GM21825 (cell line): ENCODE results near the gene PPP2R1A.
"Not testable (repeated sequence)": the region's sequence is repeated elsewhere in the genome, so short reads cannot be mapped to it uniquely, and the experiment has no call there.

Experiments
- ATAC-seq: cut with Tn5 transposase; IDR thresholded peaks from one replicate; pipeline ENCODE4 v1.9.1; 2021; ENCODE audit warnings: mild to moderate bottlenecking, moderate library complexity; ENCODE audit not compliant: unreplicated experiment

PPP2R1A gene

DNA sequence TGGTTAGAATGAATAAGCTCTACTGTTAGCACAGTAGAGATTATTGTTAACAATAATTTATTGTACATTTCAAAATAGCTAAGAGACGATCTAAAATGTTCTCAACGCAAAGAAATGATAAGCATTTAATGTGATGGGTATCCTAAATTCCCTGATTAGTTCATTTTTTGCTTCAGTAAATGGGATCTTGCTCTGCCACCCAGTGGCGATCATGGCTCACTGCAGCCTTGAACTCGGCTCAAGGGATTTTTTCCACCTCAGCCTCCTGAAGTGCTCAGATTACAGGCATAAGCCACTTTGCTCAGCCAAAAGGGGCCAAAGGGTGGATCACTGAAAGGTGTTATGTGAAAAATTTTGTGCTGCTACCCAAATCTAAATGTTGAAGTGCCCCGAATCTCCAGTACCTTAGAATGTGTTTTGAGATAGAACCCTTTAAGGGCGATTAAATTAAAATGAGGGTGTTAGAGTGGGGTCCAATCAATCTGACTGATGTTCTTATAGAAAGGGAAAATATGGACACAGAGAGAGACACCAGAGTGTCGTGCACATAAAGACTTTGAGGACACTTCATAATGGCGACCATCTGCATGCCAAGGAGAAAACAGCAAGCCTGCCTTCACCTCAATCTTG, 48.0 kb downstream of the PPP2R1A start:
- ATAC-seq = no peak

- no peak for ATAC-seq
These were observed 54.2 kb downstream of the PPP2R1A start for GRCh38 chr19:52244021-52244420.

DNA sequence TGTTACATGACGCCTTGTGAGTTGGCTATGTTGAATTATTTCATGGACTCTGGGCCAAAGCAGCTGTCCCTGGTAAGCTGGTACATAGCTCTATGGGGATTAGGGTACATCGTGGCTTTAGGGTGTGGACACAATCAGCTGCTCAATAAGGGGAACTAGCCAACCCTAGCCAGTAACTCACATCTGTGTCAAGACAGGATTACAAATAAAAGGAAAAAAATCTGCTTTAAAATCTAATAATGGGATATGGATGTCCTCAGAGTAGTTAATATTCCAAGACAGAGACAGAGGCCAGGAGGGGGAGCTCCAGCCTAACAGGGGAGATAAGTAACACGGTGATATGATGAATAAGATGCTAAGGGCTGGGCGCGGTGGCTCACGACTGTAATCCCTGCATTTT, 58.4 kb downstream of the PPP2R1A start:
- ATAC-seq = no peak

DNA sequence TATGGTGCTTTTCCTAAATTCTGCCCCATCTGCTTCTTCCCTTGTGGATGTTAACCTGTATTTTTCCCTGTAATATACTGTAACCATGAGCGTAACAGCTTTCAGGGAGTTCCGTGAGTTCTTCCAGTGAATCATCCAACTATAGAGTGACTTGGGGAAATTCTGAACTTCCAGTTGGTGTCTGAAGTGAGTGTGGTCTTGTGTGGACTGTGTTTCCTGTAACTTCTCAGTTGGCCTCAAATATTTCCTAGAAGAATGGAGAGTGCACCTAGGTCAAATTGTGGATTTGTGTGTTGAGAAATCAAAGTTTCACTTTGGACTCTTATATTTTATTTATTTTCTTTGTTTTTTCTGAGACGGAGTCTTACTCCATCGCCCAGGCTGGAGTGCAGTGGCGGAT, 68.6 kb downstream of the PPP2R1A start:
- ATAC-seq = no peak

DNA sequence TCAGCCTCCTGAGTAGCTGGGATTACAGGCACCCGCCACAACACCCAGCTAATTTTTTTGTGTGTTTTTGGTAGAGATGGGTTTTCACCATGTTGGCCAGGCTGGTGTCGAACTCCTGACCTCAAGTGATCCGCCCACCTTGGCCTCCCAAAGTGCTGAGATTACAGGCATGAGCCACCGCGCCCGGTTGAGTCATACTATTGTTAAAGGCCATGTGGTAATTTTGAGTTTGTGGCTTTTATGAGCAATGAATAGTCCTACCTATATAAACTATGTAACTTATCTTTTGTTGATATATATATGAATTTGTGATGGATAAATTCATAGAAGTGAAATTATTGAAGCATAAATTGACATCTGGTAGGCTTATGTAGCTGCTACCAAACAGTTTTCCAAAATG, 75.7 kb downstream of the PPP2R1A start:
- not testable (repeated sequence) for ATAC-seq

GRCh38 chr19:52269338-52270261, 79.7 kb downstream of the PPP2R1A start, which contains the start of gene ZNF766:
Gene ZNF766, plus strand, starts transcription at chr19:52269587. Its CDS starts 27 bp downstream, at chr19:52269614.
- peak; percentile 91 for ATAC-seq

- no peak for ATAC-seq
These were observed 80.5 kb downstream of the PPP2R1A start for GRCh38 chr19:52270266-52270885.

DNA sequence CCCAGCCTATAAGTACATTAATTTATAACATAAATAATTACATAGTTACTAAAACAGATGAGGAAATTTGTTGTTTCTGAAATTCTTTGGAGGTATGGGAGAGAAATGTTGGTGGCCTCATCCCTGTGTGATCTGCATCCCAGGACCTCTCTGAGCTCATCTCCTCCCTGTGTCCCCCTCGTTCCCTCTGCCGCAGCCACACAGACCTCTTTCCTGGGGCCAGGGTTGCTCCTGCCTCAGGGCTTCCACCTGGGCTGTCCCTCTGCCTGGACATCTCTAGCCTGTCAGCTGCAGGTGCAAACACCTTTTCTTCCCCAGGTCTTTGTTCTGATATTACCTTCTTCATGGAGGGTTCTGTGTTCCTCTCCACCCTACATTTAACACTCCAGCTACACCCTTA, 83.4 kb downstream of the PPP2R1A start:
- ATAC-seq = no peak

DNA sequence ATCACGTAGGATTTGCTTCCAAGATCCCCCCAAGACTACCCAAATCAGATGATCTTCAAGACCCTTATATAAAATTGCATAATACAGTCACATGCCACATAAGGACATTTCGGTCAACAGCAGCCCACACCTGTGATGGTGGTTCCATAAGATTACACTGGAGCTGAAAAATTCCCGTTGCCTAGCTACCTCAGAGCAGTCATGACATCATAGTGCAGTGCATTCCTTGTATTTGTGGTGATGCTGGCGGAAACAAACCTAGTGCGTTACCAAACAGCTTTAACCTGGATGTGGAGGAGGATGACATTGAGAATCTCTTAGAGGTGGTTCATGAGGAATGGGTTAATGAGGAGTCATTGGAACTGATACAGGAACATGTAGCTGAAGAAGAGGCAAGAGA, 84.3 kb downstream of the PPP2R1A start:
- no peak for ATAC-seq

GRCh38 chr19:52275988-52276387, 86.1 kb downstream of the PPP2R1A start:
- no peak for ATAC-seq

DNA sequence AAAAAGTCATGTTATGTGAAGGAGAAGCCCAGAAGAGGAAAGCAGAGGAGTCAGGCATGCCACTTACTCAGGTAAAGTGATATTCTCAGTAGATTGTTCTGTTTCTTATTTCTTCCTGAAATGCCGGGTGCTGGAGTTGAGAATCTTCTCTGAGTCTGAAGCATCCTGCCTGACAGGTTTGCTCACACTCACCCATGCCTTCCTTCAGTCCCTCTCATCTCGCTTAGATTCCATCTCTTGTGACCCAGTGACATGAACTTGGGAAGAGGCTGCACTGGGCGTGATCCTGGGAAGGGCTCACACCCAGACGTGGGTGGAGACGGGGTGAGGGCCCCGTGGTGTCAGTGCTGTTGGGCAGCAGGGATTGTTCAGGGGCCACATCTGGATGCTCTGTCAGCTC, 87.6 kb downstream of the PPP2R1A start:
- no peak for ATAC-seq
